Measurements from ENCODE around the gene PALB2.
A peak's percentile ranks its signal among the peaks of the same experiment; 100 is the strongest.

Gene PALB2

DNA sequence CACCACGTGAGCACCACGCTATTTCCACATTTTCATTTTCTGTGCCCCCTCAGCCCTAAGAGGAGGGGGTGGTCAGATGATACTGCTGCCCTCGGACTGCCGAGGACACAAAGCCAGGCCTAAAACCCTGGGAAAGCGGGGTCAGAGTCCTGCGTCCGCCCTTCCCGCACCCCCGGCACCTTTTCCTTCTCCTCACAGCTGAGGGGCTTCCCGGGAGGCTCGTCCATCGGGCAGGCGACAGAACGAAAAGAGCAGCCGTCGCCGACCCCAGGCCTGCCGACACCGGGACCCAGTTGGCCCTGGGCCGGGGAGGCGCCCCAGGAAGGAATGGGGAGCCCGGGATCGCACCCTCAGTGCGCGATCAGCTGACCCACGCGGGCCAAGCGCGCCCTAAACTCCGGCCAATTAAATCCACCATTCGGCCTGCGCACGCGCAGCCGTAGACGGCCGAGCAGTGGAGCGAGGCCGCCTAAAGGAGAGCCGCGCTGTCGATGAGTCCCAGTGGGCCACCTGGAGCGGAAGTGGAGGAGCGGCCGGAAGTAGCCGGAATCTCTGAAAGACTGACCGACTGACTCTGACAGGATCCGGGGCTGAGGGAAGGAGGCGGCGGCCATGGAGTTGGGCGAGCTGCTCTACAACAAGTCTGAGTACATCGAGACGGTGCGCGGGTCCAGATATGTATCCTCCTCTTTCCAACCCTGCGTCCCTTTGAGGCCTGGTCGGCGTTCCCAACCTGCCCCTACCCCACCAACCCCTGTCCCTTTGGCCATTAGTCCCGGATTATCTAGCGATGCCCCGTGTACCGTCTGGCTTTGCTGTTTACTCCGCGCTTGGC is at the start of gene PALB2, which contains the start of gene DCTN5:
Gene PALB2, minus strand, starts transcription at position 380 of the 835 bp plus-strand sequence. Its CDS starts 153 bp downstream, at position 227.
Gene DCTN5, plus strand, starts transcription at position 536 of the 835 bp plus-strand sequence. Its CDS starts 77 bp downstream, at position 613.
- DNase-seq (ENCODE audit: low read depth in 2 of 2): peak; percentile 84 to 90

DNA sequence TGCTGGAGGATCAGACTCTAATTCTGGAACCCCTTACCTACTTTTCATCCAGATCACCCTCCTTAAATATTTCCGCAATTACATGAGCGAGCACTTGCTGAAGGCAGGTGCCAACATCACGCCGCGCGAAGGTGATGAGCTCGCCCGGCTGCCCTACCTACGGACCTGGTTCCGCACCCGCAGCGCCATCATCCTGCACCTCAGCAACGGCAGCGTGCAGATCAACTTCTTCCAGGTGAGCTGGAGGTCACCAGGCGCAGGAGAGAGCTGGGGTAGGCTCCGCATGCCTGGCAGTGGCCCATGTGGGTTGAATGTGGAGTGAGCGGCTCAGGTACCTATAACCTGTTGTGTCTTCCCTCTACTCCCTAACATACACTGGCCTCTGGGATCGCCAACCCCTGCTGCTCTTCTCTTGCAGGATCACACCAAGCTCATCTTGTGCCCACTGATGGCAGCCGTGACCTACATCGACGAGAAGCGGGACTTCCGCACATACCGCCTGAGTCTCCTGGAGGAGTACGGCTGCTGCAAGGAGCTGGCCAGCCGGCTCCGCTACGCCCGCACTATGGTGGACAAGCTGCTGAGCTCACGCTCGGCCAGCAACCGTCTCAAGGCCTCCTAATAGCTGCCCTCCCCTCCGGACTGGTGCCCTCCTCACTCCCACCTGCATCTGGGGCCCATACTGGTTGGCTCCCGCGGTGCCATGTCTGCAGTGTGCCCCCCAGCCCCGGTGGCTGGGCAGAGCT is 48.5 kb upstream of the PALB2 start:
- no peak for DNase-seq (ENCODE audit: low read depth in 2 of 2)

DNA sequence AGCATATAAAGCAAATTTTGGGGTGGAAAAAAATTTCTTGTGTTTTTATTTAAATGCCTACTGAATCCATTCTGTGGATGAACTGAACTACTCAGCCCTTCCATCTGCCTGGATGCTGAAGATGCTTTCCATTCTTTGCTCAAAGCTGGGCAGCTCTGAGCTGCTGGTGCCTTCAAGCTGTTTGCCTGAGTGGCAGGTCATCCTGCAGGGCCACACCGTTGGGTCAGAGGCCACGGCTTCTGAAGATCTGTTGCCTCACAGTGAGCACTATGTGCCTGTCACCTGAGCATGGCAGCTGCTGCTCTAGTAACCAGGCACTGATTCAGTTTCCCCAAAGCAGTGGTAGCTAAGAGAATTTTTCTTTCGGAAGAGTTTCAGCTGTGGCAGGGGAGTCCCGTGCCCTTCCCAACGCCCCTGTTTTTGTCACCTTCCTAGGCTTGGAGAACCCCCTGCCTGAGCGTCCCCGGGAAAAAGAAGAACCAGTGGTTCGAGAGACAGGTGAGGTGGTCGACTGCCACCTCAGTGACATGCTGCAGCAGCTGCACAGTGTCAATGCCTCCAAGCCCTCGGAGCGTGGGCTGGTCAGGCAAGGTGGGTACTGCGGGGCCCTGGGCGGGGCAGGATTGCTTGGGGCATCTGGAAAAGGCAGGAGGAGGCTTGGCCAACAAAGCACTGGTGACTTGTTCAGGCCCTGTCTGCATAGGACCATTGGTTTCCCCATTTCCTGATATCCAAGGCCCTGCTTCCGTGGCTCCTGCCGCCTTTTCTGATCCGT is 46.1 kb upstream of the PALB2 start:
- no peak for DNase-seq (ENCODE audit: low read depth in 2 of 2)

DNA sequence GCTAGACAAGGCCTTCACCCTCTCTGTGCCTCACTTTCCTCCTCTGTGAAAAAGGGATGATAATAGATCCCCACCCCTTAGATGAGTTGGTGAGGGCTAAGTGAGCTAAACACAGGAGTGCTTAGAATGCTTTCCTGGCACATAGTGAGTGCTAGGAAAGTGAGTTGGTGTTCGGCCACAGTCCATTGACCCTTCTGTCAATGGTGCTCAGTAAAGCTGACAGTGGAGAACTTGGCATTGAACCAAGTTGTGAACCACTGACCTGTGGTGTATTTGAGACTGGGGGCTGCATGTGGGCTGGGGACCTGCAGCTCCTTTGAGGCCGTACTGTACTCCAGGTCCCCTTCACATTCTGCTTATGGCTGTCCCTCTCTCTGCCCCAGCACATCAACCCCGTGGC is 42.4 kb upstream of the PALB2 start:
- DNase-seq (ENCODE audit: low read depth in 2 of 2): no peak

DNA sequence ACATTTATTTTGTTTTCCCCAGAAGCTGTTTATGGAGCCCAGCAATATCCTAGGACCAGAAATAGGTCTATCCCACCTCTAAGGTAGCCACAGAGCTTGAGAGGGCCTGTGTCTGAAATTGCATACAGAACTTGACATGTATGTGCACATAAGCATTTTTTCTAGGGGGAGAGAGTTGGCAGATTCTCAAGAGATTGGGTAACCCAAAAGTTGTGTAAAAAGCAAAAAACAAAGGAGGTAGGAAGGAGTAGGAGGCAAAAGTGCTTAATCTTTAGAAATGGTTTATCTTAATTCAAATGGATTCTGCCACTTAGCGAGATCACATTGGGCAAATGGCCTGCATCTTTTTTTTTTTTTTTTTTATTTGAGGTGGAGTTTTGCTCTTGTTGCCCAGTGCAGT is 41.1 kb upstream of the PALB2 start:
- no peak for DNase-seq (ENCODE audit: low read depth in 2 of 2)

DNA sequence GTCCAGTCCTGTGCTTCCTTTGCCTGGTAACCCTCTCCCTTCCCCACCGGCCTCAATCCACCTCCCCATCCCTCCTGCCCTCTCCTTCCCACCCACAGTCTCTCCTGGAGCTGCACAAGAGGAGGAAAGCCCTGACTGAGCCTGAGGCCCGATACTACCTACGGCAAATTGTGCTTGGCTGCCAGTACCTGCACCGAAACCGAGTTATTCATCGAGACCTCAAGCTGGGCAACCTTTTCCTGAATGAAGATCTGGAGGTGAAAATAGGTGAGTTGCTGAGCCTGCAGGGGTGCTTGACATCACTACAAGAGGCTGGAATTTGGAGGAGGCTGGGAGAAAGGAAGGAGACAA is 38.9 kb upstream of the PALB2 start:
- DNase-seq (ENCODE audit: low read depth in 2 of 2): no peak

DNA sequence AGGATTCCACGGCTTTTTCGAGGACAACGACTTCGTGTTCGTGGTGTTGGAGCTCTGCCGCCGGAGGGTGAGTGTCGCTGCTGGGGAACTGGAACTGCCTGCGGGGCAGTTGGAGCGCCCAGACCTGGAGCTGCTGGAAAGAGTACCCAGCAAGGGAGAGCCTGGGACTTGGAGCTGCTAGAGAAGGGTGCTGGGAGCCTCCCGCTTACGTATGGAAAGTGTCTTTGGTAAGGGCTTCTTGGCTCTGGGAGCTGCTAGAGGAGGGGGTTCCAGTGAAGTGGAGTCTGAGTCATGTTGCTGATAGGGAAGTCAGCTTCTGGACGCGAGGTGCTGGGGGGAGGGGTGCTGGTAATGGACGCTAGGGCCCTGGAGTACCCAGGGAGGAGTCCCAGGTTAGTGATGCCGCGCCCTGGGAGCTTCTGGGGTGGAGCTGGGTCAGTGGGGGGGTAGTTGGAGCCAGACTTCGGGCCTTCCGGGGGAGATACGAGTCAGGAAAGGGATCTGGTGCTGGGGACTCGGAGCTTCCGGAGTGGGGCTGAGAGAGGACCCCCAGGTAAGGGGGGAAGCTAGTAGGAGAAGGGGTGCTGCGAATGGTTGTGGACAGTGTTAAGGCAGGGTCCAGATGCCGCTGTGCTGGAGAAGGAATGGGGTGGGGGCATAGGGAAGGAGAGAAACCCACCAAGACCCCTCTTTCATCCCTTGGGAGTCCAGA is 38.3 kb upstream of the PALB2 start:
- no peak for DNase-seq (ENCODE audit: low read depth in 2 of 2)

DNA sequence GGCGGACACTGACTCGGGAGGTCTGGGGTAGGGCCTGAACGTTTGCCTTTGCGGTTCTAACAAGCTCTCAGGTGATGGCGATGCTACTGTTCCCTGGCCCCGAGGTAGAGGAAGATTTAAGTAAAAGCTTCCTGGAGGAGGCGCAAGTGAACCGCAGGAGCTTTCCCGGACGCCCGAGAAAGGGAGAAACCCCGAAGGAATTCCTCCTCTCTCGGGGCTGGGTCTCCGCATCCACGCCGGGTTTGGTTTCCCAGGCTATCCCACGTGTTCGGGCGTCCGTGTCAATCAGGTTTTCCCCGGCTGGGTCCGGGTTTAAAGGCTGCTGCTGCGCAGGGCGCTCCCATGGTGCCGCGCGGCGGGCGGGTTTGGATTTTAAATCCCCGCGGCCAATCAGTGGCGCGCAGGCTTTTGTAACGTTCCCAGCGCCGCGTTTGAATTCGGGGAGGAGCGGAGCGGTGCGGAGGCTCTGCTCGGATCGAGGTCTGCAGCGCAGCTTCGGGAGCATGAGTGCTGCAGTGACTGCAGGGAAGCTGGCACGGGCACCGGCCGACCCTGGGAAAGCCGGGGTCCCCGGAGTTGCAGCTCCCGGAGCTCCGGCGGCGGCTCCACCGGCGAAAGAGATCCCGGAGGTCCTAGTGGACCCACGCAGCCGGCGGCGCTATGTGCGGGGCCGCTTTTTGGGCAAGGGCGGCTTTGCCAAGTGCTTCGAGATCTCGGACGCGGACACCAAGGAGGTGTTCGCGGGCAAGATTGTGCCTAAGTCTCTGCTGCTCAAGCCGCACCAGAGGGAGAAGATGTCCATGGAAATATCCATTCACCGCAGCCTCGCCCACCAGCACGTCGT is 37.5 kb upstream of the PALB2 start, which contains the start of gene PLK1:
Gene PLK1, plus strand, starts transcription at position 460 of the 844 bp plus-strand sequence. Its CDS starts 44 bp downstream, at position 504.
- peak; percentile 77 for DNase-seq (ENCODE audit: low read depth in 2 of 2)

DNA sequence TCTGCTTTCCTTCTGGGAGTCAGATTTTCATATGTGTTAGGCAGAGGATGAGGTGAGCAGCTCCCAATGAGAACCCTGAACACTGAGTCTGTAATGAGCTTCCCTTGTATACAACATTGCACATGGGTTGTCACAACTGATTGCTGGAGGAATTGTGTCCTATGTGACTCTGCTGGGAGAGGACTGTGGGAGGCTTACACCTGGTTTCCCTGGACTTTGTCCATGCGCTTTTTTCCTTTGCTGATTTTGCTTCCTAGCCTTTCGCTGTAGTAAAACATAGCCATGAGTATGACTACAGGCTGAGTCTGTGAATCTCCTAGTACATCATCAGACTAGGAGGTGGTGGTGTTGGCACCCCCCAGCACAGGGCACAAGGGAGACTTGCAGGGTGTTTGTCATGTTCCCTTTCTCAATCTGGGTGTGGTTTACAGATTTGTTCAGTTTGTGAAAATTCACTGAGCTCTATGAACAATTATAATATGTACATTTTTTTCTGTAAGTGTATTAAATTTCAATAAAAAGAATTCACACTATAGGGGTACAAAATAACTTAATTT is 35.9 kb upstream of the PALB2 start:
- DNase-seq (ENCODE audit: low read depth in 2 of 2): no peak

DNA sequence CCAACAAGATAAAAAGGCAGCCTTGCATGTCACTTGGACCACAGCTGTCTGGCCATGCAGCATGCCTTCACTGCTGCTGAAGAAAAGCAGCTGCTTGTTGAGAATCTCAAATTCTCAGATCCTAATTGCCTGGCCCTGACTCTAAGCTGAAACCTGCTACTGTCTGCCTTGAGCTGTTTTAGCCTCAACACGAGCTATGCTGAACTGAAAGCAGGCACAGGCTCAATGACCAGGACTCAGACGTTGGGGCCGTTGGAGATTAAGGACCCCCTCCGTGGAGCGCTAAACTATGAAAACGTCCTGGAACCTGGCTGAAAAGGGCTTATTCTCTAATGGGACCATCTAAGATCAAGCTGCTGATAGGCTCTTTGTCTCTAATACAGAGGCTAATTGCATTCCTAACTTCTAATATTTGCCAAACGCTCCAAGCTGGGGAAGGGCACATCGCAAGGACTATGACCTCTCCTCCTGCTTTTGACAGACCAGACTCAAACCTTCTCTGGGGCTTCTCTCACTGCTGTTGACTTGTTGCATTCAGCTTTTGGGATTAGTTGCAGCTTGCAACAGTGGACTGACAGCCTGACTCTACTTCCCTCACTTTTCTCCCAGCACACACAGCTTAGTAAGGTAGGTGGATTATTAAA is 33.0 kb upstream of the PALB2 start:
- DNase-seq (ENCODE audit: low read depth in 2 of 2): no peak

DNA sequence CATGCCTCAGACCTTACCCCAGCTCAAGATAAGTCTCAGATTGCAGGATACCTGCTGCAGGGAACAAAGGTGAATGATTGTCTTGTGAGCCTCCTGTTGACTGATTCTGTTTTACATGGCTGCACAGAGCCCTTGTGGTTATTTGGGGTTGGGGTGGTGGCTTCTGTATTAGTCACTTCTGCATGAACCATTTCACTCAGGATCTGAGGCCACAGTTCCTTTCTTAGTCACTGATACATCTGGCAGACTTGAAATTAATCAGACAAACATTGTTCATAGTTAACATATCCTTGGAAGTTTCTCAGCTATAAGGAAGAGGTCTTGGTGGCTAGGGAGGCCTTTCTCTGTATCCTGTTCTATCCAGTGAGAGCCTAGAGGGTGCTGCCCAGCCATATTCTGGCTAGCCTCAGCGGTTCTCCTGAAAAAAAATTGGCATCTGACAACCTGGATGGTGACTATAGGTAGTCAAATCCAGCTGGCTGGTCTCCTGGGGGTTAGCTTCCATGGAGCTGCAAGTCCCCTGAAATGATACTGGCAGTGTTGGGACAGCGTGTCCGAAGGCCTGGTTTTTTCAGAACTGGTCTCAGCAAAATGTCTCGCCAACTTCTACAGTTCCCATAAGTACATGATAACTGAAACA is 29.1 kb upstream of the PALB2 start:
- peak; percentile 32 to 48 for DNase-seq (ENCODE audit: low read depth in 2 of 2)

DNA sequence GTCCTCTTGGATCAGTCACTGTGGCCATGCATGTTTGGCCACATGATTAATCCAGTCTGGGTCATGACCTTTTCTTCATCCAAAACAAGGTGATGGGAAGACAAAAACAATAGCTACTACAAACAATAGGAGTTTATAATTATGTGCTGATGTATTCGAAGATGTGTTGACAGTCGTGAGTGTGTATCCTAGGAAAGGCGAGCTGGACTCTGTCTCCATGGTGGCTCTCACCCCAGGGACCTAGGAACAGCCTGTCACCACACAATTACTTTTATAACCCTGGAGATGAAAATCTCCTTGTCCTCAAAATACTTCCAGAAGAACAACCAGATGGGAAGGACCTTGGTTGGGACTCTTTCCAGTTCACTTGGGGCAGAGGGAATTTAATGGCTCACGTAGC is 27.8 kb upstream of the PALB2 start:
- no peak for DNase-seq (ENCODE audit: low read depth in 2 of 2)

DNA sequence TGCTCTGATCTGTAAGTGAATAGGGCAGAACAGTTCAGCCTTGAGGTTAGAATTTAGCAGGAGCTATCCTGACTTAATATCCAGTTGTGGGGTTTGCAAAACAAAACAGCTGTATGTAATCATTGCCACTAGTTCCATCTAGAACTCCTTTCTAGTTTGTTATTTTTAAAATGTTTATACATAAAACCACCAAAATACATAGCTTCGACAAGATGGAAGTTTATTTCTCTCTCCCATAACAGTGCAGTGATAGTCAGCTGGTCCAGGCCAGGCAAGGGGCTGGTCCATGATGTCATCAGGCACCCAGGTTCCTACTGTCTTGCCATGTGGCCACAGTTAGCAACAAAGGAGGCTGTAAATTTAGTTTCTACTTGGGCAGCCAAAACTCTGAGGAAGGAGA is 27.1 kb upstream of the PALB2 start:
- no peak for DNase-seq (ENCODE audit: low read depth in 2 of 2)

DNA sequence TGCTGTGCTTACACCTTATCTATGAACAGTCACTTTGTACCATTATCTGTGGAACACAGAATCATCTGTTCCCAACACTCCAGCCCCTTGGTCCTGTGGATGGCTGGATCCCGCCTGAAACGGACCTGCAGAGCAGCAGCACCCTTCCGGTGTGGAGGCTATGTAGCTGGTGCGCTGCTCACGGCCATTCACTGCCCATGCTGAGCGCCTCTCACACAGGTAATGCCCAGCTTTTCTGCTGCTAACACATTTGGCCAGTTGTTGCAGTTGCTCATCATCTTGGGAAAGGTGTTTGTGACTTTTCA is 26.2 kb upstream of the PALB2 start:
- no peak for DNase-seq (ENCODE audit: low read depth in 2 of 2)

DNA sequence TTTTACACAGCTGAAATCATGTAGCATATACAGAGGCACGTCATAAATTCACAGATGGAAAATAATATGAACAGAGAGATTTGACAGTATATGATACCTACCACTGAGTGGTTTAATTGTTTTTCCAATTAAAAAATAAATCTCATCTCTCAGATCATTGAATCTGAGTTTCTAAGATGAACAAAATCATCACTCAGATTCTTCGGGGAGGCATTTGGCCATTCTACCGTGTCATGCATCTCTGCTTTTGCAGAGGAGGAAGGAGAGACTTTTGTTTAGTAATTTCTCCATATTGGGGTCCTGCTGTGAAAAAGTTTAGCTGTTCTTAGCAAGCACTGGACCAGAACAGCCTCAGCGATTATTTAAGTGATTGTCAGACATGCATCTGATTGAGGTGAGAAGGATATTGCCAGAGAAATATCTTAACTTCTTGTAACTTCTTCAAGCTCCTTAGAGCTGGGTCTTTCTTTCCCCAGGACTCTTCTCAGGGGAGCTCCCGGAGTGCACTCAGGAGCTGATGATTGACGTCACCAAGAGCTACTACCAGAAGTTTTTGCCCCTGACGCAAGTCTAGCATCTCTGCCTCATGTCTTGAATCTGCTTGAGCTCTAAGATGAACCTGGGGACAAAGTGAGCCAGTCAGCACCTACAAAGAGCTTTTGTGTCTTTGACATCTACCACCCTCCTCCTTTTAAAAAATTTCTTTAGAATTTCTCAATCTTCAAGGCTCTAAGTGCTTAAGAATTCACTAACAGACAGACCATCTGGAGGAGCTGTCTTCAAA is 25.7 kb upstream of the PALB2 start:
- no peak for DNase-seq (ENCODE audit: low read depth in 2 of 2)

DNA sequence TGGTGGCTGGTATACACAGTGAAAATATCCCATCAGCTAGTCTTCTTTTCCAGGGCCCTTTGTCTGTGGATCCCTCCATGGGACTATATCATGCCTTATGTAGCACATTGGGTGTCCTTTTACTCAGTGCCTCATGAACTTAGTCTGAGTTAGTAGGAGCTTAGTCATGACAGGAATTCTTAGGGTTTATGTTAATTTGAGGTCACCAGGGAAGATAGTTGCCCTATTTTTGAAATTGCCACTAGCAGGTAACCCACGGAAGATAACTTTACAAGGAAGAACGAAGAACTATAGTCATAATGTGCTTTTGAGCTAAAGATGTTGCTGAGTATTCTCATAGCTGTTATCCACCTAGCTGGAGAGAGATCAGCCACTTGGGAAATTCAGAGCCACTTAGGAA is 22.8 kb upstream of the PALB2 start:
- DNase-seq (ENCODE audit: low read depth in 2 of 2): no peak

DNA sequence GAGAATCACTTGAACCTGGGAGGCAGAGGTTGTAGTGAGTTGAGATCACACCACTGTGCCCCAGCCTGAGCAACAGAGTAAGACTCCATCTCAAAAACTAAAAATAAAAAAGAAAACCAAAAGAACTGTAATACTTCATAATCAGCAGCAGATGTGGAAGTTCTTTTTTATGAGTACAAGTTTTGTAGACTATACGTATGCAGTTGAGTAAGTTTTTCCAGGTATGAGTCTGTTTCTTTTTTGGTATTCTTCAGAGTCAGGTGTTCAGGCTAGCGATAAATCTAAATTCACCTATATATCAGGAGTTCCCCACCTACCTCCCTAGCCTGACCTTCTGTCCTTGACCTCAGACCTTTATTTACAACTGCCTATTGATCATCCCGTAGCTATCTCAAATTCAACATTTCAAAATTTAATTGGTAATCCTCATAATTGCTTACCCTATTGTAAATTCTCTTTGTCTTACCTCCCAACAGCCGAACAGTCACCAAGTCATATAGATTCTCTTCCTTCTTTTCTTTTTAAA is 10.9 kb upstream of the PALB2 start:
- DNase-seq (ENCODE audit: low read depth in 2 of 2): no peak

DNA sequence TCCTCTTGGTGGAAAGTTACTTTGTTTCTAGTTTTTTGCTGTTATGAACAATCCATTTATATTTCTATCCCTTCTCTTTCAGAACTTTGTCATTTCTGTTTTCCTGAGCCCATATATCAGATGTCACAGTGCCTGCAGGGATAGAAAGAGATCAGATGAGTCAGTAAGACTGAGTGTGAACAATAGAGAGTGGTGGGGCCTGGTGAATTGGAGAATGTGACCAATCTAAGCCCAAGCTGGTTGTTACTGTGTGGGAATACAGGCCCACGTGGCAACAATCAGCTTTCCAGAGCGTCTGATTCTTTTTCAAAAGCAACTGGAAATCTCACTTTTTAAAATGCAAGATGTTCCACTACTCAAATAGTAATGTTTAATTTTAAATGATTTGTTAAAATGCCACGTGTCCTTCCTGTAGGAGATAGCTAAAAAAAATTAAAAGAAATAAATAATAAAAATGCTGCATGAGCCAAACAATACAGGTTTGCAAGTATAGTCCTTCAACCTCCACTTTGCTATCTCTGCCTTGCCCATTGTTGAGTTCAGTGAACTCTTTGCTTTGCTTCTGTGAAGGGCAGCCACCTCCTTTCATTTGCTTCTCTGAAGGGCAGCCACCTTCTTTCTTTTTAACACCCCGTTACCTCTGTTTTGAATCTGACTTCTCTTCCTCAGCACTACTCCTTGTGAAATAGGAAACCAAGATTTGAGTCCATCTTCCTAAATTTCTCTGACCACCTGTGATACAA is 9.7 kb upstream of the PALB2 start:
- no peak for DNase-seq (ENCODE audit: low read depth in 2 of 2)

Data from stimulated activated CD8-positive, alpha-beta memory T cell treated with anti-CD3 and anti-CD28 coated beads, Interleukin-15, amount 100 ng/mL, for 48 hours (primary cell).